ENCODE results near the gene TBC1D14.

TBC1D14 gene

DNA sequence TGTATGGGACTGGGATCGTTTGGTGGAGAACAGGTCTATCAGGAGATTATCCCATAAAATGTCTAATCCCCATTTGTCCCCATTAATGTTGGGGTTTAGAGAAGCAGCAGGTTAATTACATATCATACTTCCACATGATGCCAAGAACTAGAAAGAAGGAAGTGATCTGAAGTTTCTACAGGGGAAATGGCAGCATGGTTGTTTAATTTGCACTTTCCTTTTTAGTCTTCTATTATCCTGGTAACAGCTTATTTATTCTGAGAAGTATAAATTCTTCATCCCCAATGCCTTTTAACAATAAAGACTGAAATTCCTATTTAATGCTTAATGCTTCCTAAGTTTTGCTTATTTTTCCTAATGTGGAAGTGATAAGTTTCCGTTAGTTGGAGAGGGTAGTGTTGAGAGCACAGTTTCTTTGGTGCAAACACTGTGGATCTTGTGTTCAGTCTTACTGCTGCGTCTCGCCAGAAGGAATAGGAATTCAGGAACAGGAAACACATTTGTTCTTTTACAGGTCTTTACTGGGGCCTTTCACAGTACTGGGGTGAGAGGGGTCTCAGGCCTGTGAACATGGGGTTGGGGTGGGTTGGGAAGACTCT lies 74.0 kb downstream of the TBC1D14 start:
- no peak for DNase-seq

DNA sequence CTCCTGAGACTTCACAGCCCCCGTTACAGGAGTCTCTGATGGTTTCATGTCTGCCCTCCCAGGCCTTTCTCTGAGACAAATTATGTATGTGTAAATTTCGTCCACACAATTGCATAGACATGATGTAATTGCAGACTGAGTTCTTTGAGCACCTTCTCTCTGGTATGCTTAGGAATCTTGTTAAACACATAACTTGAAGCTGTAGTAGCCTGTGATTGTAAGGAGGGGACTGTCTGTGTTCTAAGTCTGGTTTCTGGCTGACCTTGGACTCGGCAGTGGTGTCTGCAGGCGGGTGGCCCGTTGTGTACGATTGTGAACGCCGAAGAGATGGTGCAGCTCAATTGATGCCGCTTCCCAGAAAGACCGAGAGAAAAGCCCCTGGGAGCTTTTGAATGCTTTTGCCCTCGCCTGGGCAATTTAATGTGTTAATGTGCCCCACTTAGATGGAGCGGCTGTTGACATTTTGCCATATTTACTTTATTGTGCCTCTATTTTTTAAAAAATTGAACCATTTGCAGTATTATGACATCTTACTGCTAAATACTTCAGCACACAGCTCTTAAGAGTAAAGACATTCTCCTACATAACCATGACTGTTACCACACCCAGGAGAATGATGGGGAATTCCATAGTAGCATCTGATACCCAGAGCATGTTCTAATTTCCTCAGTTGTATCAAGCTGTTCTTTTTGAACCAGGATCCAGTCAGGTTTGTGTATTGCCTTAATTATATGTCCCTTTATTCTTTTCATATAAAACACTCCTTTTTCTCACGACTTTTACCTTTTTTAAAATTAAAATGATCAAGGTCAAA lies 75.2 kb downstream of the TBC1D14 start:
- no peak for DNase-seq

DNA sequence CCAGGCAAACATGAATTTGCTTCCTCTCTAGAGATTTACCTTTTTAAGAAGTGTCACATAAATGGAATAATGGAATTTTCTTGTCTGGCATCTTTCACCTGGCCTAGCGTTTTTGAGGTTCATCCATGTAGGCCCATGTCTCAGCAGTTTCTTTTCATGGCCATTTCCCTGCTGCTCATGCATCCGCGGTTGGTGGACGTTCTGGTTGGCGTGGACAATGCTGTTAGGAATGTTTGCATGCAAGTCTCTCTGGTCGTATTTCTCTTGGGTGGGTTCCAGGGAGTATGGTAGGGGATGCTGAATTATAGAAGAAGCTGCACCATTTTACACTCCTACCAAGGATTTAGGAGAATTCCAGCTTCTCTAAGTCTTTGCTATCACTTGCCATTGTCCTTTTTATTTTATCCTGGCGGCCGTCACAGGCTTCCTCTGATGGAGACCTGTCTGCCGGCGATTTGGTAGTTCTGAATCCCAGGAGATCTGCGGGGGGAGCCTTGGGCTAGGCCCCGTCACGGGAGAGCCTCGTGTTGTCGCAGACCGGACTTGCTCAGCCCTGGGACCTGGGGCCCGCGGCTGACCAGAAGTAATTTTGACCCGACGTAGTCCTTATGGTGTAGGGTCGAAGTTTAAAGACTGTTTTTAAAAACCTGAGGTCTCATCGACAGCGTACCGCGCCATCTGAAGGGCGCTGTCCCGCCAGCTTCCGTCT lies 76.6 kb downstream of the TBC1D14 start:
- DNase-seq: peak; percentile 7 to 17

DNA sequence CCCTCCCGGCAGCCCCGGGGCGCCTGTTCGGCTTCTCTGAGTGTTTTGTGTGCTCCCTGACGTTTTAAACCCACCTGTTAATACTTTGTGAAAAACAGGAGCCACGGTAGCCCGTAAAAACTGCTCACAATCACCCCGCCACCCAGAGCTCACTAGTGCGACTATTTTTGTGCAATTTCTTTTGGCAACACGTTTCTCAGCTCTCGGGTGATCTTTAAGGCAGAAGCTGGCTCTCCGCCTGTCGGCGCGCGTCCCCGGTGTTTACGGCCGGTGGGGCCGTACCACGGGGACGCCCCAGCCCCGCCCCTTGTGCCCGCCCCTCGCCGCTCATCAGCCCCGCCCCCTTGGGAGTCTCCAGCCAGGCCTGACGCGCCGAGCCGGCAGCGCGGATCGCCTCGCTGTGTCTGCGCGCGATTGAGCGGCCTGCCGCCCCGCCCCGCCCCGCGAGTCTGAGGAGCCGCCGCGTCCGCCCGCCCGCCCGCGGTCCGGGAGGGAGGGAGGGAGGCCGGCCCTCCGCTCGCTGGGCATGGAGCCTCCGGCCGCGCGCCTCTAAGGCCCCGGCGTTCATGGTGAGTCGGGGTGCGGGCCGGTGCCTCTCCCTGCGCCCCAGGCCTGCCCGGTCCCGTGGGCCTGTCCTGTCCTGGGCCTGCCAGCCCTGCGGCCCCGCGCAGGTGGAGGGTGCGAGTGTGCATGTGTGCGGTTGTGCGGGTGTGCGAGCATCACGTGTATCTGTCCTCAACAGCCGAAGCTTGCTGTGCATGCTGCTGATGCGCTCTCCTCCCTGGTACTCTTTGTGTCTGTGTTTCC lies 77.4 kb downstream of the TBC1D14 start:
- peak; percentile 77 to 94 for DNase-seq

DNA sequence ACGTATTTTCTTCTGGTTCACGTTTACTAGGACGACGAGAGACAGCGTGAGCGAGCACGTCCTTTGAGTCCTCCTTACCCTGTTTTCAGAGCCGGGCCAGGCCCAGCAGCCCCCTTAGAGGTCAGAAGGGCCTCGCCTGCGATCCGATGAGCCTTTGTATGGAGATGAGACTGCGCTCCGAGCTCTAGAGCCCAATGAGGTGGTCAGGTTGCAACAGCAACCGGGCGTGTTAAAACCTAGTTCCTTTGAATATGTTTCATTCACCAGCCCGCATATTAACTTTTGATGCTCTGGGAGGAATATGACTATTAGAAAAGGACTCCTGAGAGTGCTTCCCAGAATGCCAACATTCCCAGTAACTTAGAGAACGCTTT lies 77.9 kb downstream of the TBC1D14 start:
- DNase-seq: no peak

DNA sequence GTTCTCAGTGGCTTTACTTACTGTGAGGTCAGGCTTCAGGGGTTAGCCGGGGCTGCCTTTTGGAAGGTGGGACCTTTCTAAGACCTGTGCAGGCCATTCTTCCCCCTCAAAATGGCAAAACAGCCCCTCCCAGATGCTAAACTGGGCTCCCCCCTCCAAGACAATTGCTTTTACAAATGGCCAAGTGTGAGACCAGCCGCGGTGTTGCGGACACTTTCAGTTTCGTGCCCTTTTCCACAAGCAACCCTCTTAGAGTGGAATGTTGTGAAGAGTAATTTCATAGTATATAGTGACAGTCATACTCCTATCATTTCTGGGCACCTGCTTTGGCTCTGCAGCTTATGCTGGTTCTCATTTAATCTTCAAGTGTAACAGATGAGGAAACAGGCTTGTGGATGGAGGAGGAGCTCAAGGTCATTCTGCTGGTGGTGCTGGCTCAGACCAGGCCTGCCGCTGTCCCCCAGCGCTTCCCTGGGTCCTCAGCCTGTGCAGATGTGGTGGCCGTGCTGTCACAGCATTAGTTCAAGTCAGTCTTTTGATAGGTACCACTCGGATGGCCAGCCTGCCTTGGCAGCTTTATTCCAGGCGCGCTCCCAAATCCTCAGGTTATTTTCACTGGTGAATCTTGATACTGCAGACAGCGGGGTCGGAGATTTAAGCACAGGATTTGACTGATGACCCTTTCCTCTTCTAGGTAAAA lies 78.5 kb downstream of the TBC1D14 start:
- no peak for DNase-seq

DNA sequence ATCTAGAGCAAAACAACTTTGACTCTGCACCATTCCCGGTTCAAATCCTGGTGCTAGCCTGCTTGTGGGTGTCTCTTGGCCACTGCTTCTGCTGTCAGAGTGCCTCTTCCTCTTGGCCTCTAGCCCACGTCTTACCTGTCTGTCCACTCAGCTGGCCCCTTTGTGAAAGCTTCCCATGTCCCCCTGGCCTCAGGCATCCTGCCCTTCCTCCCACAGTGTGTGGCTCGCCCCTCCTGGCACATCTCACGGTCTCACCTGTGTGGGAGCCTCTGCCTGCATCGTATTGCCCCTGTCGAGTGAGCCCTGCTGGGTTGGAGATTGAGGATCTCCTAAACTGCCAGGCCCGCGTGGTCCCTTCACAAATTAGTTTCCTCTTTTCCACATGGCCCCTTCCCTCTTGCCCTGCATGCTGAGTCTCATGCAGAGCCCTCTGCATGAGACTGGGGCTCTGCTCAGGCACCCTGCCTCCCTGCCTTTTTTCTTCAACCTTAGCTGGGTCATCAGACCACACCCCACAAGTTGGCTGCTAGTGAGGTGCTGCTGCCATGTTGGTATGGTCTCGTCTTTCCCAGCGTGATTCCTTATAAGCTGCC lies 79.8 kb downstream of the TBC1D14 start:
- DNase-seq: no peak

DNA sequence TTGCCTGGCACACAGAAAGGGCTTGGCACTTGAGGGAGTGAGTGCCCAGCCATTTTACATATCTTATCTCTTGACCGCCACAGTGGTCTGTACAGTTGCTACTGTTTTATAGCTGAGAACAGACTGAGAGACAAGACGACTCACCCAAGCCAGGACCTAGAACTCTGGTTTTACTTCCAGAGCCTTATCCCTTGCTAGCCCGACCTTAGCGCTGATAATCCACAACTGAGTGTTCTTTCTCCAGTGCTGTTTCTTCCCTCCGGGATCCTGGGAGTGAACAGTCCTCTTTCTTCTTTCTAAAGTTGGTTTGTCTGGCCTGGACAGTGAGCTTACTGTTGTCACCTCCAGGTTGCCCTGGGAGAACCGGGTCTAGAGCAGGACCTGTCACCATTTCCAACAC lies 81.0 kb downstream of the TBC1D14 start:
- no peak for DNase-seq

DNA sequence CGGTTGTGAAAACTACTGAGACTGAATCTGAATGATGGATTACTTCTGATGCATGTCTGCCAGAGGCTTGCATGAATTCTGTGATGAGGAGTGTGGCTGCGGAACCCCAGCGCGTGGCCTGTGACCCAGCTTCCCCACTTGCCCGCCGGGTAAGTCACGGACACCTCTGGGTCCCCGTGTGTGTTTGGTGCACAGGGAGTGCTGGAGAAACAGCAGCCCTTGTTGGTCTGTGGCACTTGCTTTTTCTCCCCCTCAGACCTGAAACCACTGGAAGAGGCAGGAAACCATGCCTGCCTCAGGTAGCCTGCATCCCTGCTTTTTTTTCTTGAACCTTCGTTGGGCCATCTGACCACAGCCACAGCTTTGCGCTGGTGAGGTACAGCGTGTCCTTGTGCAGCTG lies 81.6 kb downstream of the TBC1D14 start:
- no peak for DNase-seq

DNA sequence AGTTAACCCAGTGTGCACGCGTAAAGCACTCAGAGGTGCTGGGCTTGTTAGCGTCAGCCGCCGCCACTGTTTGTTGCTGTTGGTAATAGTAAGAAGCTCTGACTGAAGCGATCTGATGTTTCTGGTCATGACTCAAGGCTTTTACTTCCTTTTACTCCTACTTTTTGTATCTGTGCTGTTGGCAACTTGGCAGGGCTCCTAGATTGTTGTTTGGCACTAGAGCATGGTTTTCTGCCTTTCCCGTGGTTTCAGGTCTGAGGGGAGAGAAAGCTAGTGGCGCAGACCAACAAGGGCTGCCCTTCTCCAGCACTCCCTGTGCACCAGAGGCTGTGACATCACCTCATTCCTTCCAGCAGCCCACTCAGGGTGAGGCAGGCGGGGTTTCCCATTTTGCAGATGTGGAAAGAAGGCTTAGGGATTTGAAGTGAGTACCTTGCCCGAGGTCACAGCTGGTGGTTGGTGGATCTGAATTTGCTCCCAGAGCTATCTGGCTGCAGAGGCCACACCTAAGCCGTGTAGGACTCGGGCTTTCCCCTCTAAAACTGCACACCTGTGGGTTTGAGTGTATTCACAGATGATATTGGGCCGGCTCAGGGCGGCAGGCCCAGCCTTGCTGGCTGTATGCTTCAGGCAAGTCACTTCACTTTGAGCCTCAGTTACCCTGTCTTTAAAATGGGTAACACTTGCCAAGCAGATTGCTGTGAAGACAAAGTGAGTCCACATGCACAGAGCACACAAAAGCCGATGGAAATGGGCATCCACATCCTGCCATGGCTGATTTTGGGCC lies 82.3 kb downstream of the TBC1D14 start:
- DNase-seq: no peak

DNA sequence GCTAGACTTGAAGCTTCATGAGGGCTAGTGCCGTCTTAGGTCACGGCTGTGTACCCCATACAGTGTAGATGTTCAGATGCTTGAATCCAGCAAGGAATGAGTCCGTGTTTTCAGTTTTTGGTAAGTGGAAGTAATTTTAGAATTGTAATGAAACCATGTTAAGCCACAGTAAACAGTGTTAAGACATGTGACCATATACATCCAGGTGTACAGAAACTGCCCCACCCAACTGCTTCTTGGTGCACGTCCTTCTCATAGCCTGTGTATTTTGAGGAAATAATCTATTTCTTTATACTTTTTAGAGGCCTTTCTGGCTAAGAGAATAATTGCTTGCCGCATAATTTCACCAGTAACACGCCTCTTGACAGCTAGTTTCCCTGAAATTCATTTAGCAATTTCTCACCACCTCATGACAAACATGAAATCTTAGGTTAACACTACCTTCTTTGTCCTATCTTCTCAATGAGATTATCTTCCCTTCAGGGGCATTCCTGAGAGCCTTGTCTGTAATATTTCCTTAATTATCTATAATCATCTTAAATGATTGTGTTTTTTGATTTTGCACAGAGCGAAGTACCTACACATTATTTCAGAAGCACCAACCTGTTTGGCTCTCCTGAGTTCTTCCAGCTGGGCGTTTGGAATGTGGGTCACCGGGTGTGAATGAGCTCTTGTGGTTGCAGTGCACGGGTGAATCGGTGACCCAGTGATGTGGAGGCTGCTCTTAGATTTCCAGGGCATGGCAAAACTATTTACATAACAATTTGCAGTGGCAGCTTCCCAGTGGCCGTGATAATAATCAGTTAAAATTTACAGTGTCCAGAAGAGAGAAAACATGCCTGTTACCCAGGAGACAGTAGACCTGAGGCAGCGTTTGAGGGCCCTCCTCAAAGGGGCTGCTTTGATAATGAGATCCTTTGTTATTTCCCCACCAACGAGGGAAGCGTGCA lies 83.4 kb downstream of the TBC1D14 start:
- no peak for DNase-seq

DNA sequence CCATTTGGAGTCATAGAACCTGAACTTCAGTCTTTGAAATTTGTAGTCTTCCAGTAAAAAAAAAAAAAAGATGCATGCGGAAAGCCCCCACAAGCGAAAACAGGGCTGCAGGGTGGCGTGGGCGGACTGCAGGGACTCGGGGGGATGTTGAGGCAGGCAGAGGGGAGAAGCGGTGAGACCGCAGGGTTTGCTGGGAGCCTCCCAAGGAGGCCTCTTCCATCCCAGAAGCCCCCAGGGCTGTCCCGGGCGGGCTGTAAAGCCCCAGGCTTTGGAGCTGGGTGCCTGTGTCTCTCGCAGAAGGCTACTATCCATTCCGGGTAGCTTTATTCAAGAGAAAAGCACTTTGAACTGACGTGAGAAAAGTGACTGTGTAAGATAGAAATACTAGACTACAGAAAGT lies 86.9 kb downstream of the TBC1D14 start:
- no peak for DNase-seq

DNA sequence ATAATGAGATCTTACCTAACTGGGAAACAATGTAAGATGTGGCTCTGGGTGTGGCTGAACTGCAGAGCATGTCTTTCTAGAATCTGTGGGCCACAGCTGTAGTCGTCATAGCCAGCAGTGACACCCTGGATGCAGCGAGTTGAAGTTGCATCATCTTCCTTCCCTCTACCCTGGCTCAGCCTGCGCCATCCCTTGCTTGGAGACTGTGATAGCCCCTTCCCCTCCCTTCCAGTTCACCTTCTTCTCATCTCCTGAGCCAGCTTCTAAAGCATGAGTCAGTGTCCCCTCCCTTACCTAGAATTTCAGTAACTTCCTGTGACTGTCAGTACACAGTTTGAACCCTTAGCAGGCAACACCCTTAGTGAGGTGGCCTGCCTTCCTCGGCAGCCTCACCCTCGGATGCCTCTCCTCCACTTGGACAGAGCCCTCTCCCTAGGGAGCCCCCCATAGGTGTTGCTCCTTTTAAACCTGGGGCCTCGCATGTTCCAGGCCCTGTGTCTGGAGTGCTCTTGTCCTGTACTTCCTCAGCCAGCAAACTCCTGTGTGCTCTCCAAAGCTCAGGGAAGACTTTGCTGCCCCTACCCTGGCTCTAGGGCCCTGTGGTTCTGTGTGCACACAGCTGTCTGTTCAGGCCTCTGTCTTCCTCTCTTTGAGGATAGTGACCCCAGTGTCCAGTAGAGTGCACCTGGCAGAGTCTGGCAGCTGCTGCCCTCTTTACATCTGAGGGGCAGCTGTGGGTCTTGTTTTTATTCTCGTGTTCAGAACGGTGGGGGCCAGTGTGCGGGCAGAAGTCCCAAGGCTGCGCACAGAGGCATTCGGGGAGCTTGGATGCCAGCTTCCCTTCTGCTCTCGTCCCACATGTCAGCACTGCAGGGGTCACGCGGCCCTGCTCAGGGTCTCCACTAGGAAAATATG lies 89.8 kb downstream of the TBC1D14 start:
- DNase-seq: no peak

DNA sequence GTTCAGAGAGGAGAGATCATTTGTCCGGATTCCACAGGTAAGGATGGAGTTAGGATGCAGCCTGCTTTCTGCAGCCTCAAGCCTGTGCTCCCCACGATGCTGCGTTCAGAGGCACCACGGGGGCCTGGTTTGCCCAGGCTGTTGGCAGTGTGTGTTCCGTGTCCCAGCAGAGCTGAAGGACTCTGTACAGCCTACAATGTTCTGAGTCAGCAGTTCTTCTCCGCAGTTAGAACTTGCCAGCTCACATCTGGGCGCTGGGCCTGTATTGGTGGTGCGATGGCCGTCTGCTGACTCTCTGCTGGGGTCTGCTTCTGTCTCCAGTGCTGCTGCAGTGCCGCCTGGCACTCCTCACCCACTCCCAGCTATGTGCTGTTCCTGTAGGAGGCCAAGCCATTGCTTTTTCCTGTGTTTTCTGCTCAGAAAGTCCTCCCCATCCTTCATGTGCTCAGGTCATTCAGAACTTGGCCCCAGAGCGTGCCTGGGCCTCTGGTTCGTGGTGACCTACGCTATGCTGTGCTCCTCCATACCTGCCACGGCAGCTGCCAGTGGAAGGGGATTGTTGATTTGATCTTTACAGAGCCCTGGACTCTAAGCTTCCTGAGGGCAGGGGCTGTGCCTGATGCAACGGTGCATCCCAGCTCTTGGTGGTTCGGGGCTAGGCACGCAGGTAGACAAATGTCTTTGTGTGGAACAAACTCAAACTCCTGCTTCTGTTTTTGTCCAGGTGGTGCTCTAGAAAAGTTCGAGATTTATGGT lies 91.0 kb downstream of the TBC1D14 start:
- no peak for DNase-seq

DNA sequence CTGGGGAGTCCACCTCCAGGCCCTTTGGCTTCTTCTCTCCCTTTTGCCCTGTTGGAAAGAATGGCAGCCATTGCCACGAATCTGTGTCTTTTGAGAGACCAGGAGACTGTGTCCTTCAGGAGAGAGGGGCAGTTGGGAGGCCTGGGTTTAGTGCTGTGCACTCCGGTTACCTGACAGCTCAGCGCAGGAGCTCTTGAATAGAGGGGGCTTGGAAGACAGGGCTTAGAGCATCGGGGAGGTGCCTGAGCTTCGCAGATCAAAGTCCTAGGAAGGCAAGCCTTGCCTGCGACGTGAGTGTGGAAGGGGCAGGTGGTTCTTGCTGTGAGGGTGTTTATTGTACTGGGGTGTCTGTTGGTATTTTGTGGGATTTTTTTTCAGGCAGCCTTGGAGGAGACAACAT lies 91.6 kb downstream of the TBC1D14 start:
- DNase-seq: no peak

DNA sequence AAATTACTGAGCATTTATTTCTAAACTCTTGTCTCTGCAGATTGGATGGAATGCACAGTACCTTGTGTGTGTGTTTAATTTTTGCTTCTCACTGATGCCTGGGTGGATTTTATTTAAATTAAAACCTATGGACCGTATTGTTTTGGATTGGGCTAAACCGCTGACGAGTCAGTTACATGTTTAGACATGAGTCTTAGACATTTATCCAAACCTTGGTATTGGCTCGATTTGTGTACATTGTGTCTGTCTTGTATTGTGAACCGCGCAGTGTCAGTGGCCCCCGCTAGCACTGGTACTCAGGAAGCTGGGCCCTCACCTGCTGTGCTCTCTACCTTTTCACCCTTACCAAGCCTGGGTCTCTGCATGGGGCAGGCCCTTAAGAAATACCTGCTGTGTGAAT lies 92.7 kb downstream of the TBC1D14 start:
- no peak for DNase-seq

DNA sequence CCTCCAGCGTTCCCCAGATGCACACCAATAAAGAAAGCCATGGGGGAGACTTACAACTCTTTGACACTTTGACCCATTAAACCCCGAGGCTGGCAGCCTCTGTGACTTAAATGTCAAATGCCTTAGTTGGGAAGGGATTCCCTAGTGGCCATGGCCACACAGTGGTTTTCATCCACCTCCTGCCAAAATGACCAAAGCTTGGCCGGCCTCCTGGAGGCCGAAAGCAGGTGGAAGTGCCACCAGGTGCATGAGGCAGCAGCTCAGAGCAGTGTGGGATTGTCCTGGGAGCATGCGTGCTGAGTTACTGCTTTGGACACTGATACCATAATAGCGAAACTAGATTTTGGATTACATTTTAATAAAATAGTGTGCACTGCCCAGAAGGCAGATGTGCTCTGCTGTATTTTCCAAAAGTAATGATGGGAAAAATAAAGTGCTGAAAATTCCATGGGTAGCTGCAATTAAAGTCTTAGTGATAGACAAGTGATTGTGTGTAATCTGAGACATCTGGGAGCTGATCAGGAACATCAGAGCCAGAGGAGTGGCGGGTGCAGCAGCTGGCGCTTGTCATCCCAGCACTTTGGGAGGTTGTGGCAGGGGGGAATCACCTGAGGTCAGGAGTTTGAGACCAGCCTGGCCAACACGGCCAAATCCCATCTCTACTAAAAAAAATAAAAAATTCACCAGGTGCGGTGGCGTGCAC lies 93.7 kb downstream of the TBC1D14 start:
- DNase-seq: no peak

DNA sequence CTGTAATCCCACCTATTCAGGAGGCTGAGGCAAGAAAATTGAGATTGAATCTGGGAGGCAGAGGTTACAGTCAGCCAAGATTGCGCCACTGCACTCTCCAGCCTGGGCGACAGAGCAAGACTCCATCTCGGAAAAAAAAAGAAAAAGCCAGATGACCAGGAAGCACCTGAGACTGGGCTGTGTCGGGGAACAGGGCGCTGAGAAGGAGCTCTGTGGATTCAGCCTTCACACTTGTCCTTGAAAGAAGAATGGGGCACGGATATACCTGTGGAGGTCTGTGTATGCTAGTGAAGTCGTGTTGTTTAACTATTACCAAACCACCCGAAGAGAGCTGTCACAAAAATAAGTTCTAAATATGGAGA lies 94.2 kb downstream of the TBC1D14 start:
- no peak for DNase-seq

Data from NCI-H1930 (cell line).